AG10803 (cell line): ENCODE results near the gene PSMB7.

Experiments
- DNase-seq: peaks from one replicate; pipeline ENCODE4 v3.0.0; 2010; ENCODE audit warnings: low read depth
- H3K4me3 ChIP-seq: 2 replicates; pipeline ENCODE4 v1.5.1; 2011; ENCODE audit warnings: mild to moderate bottlenecking, low read length, control low read depth
- CTCF ChIP-seq: conservative IDR thresholded peaks from 2 replicates; pipeline ENCODE4 v1.5.1; 2011; ENCODE audit warnings: mild to moderate bottlenecking, low read length, control low read depth, inconsistent platforms

The PSMB7 gene

GRCh38 chr9:124443625-124444024 lies 28.4 kb upstream of the PSMB7 start:
- no peak overlapping the region for H3K4me3 ChIP-seq
- no peak for DNase-seq
- no peak for TF ChIP-seq CTCF

GRCh38 chr9:124442826-124443225 lies 27.6 kb upstream of the PSMB7 start:
- no peak for DNase-seq
- no peak for TF ChIP-seq CTCF
- H3K4me3 ChIP-seq, result no peak overlapping the region

- no peak overlapping the region for H3K4me3 ChIP-seq
- TF ChIP-seq CTCF, result no peak
- no peak for DNase-seq
Measured at GRCh38 chr9:124442379-124442778, 27.1 kb upstream of the PSMB7 start.

GRCh38 chr9:124441291-124441690 lies 26.0 kb upstream of the PSMB7 start:
- H3K4me3 ChIP-seq, result no peak overlapping the region
- no peak for TF ChIP-seq CTCF
- no peak for DNase-seq

- no peak overlapping the region for H3K4me3 ChIP-seq
- DNase-seq, result no peak
- TF ChIP-seq CTCF, result no peak
Measured at GRCh38 chr9:124440786-124441185, 25.5 kb upstream of the PSMB7 start.

- TF ChIP-seq CTCF, result no peak
- no peak overlapping the region for H3K4me3 ChIP-seq
Measured at GRCh38 chr9:124439686-124440243, 24.5 kb upstream of the PSMB7 start.

GRCh38 chr9:124439086-124439485 lies 23.8 kb upstream of the PSMB7 start:
- H3K4me3 ChIP-seq, result no peak overlapping the region
- no peak for TF ChIP-seq CTCF
- no peak for DNase-seq

More at GRCh38 chr9:124439686-124440243, 24.5 kb upstream of the PSMB7 start:
- no peak for DNase-seq
